ENCODE data around the gene RNF182. TPM values are rescaled to one million over a fixed set of nuclear protein-coding genes. Genes with fewer than 3 reads are reported as not detected.

RNF182 gene
- total RNA-seq, 1 experiment from 2014 or later = 3.7 TPM

DNA sequence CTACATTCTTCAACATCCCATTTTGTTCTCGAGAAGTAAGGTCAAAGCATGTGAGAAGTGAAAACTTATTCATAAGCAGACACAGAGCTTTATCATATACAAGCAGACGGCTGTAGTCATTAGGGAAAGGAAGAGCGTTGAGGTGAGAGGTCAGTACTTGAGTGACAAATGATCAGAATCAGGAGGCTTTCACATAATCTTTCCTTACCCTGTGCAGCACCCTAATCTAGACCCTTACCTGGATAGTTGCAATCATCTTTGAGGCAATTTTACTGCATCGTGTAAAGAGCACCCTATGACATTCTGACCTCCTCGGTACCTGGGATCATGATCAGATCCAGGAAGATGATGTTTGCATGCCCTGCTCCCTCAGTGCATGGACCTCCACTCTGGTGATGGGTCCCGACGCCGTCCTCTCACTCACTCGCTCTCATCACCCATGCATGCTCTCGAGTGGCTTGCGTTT lies 62.7 kb downstream of the RNF182 start:
- no peak overlapping the region for H3K56ac ChIP-seq (ENCODE audit: insufficient read length, low read depth, low read length)
- no peaks in the 10 kb centered on the region for H3K27me3 ChIP-seq (ENCODE audit: insufficient read depth, low read length)
- no peak overlapping the region for H2BK12ac ChIP-seq (ENCODE audit: insufficient read length, low read depth, low read length)
- H3K23me2 ChIP-seq (ENCODE audit: insufficient read length, low read depth, low read length, poor library complexity, severe bottlenecking) = no peaks in the 10 kb centered on the region
- H3K4me3 Mint-ChIP-seq = no peak overlapping the region
- H2BK15ac ChIP-seq (ENCODE audit: low read depth, low read length) = no peak overlapping the region
- H4K91ac ChIP-seq (ENCODE audit: insufficient read length, low read depth, low read length) = no peak overlapping the region
- no peaks in the 10 kb centered on the region for H3K9me3 ChIP-seq (ENCODE audit: control insufficient read depth, low read depth, low read length)
- H2BK5ac ChIP-seq (ENCODE audit: insufficient read length, low read length) = no peak overlapping the region
- no peak for DNase-seq
- H3T11ph ChIP-seq (ENCODE audit: low read length) = no peak overlapping the region
- no peaks in the 10 kb centered on the region; the same call in 1 of the 2 replicates for H3K27me3 Mint-ChIP-seq (ENCODE audit: low read depth)
- no peak overlapping the region for H4K8ac ChIP-seq (replicated peaks; ENCODE audit: insufficient read length, low read depth, low read length)
- H2BK20ac ChIP-seq (ENCODE audit: low read depth, low read length, poor library complexity, severe bottlenecking) = no peak overlapping the region
- H2AK5ac ChIP-seq (ENCODE audit: insufficient read length, low read length) = no peak overlapping the region
- no peaks in the 10 kb centered on the region; the same call in 1 of the 2 replicates for H3K4me1 ChIP-seq (ENCODE audit: insufficient read depth, low read length)
- no peaks in the 10 kb centered on the region for H3K79me1 ChIP-seq (ENCODE audit: insufficient read depth, low read depth, low read length, poor library complexity, severe bottlenecking)
- no peak overlapping the region for H3K23ac ChIP-seq (ENCODE audit: insufficient read length, low read depth, low read length)
- no peaks in the 10 kb centered on the region for H3K36me3 Mint-ChIP-seq (ENCODE audit: insufficient read depth in 1 of 3, low read depth in 3 of 3)
- peaks cover 0 to 5% of the 10 kb centered on the region in 2 experiments; a peak in 2 of 4 replicates for H3K4me1 Mint-ChIP-seq
- no peak overlapping the region for H3K27ac ChIP-seq (ENCODE audit: insufficient read length, low read depth, low read length)
- H3K4me2 ChIP-seq (ENCODE audit: insufficient read depth, insufficient read length, low read length) = no peak overlapping the region
- H2BK120ac ChIP-seq (ENCODE audit: low read depth, low read length, poor library complexity, severe bottlenecking) = no peak overlapping the region
- no CpG with 5 or more reads among the region's 11 CpGs for WGBS (ENCODE audit: extremely low coverage, insufficient read length, low lambda C conversion rate)
- H3K18ac ChIP-seq (ENCODE audit: insufficient read length, low read depth, low read length) = no peak overlapping the region
- H3K4ac ChIP-seq (ENCODE audit: low read depth, low read length) = no peak overlapping the region
- no peaks in the 10 kb centered on the region for H3K9me3 Mint-ChIP-seq
- no peak overlapping the region for H4K5ac ChIP-seq (ENCODE audit: insufficient read length, low read depth, low read length)
- no peak for TF ChIP-seq CTCF (conservative IDR thresholded peaks at IDR 0.05)
- no peaks in the 10 kb centered on the region for H4K20me1 ChIP-seq (ENCODE audit: control insufficient read depth, insufficient read depth, insufficient read length)
- no peak overlapping the region for H3K9ac ChIP-seq (ENCODE audit: extremely low read depth, insufficient read length, low read length)
- H3K79me2 ChIP-seq (ENCODE audit: insufficient read depth, low read length) = no peaks in the 10 kb centered on the region
- H3K27ac Mint-ChIP-seq = no peak overlapping the region; a peak in 1 of 7 replicates
- H2AFZ ChIP-seq (ENCODE audit: low read length) = no peak overlapping the region
- H3K14ac ChIP-seq (ENCODE audit: insufficient read depth, low read length) = no peak overlapping the region
